Stimulated activated effector memory CD8-positive, alpha-beta T cell treated with anti-CD3 and anti-CD28 coated beads, Interleukin-12 subunit alpha, Interleukin-12 subunit beta, amount 100 ng/mL, for 72 hours (primary cell): ENCODE data around the gene KRTAP19-8.

ENCODE experiments used
- ATAC-seq: fragments of 150-1000 bp; cut with Tn5 transposase; 2 replicates; pipeline ENCODE4 v1.10.0; 2021
- DNase-seq, 2 donors: peaks; one replicate each; pipeline ENCODE4 v3.0.0; 2021 to 2022; ENCODE audit warnings: low spot score in 2 of 2
- H3K27ac Mint-ChIP-seq: one replicate; pipeline ENCODE4 v1.8.0; 2022; ENCODE audit warnings: mild to moderate bottlenecking, mixed read lengths
- H3K36me3 Mint-ChIP-seq: one replicate; pipeline ENCODE4 v1.8.0; 2022; ENCODE audit warnings: mild to moderate bottlenecking, mixed read lengths
- H3K4me1 Mint-ChIP-seq: one replicate; pipeline ENCODE4 v1.8.0; 2022; ENCODE audit warnings: mixed read lengths
- H3K4me3 Mint-ChIP-seq: one replicate; pipeline ENCODE4 v1.8.0; 2022; ENCODE audit warnings: mild to moderate bottlenecking, mixed read lengths
- H3K9me3 Mint-ChIP-seq: one replicate; pipeline ENCODE4 v1.8.0; 2022; ENCODE audit warnings: mixed read lengths

Gene KRTAP19-8

GRCh38 chr21:31030367-31031106, 7.7 kb downstream of the KRTAP19-8 start:
- DNase-seq (no peak), ATAC-seq (no peak)
- Mint-ChIP-seq H3K9me3 (no peaks in the 10 kb centered on the region), H3K4me1 (no peaks in the 10 kb centered on the region), H3K36me3 (no peaks in the 10 kb centered on the region), H3K27ac (no peak overlapping the region), H3K4me3 (no peak overlapping the region)

- no peak for DNase-seq
- no peaks in the 10 kb centered on the region for H3K9me3 Mint-ChIP-seq
- no peak overlapping the region for H3K27ac Mint-ChIP-seq
- no peak for ATAC-seq
- H3K4me3 Mint-ChIP-seq, result no peak overlapping the region
- H3K4me1 Mint-ChIP-seq, result no peaks in the 10 kb centered on the region
- H3K36me3 Mint-ChIP-seq, result no peaks in the 10 kb centered on the region
Measured at GRCh38 chr21:31023680-31024079, 14.6 kb downstream of the KRTAP19-8 start.

- Mint-ChIP-seq H3K27ac (no peak overlapping the region), H3K9me3 (no peaks in the 10 kb centered on the region), H3K36me3 (no peaks in the 10 kb centered on the region), H3K4me3 (no peak overlapping the region), H3K4me1 (no peaks in the 10 kb centered on the region)
- ATAC-seq, result no peak
- no peak for DNase-seq
Measured at GRCh38 chr21:31022306-31022705, 16.0 kb downstream of the KRTAP19-8 start.

GRCh38 chr21:31018232-31018631, 20.0 kb downstream of the KRTAP19-8 start:
- Mint-ChIP-seq H3K4me3 (no peak overlapping the region), H3K9me3 (no peaks in the 10 kb centered on the region), H3K36me3 (no peaks in the 10 kb centered on the region), H3K4me1 (peaks cover 6% of the 10 kb centered on the region), H3K27ac (no peak overlapping the region)
- DNase-seq, result no peak
- no peak for ATAC-seq

- DNase-seq, result no peak
- H3K27ac Mint-ChIP-seq, result no peak overlapping the region
- peaks cover 27% of the 10 kb centered on the region for H3K4me1 Mint-ChIP-seq
- no peak overlapping the region for H3K4me3 Mint-ChIP-seq
- ATAC-seq, result no peak
- H3K36me3 Mint-ChIP-seq, result no peaks in the 10 kb centered on the region
- H3K9me3 Mint-ChIP-seq, result no peaks in the 10 kb centered on the region
Measured at GRCh38 chr21:31014891-31015290, 23.4 kb downstream of the KRTAP19-8 start.

- Mint-ChIP-seq H3K27ac (peak overlapping the region; percentile 77), H3K4me3 (peak overlapping the region; percentile 52), H3K9me3 (no peaks in the 10 kb centered on the region), H3K4me1 (peaks cover 27% of the 10 kb centered on the region), H3K36me3 (no peaks in the 10 kb centered on the region)
- DNase-seq (no peak), ATAC-seq (peak; percentile 67)
Measured at GRCh38 chr21:31012133-31013089, 25.9 kb downstream of the KRTAP19-8 start.

GRCh38 chr21:31011412-31011811, 26.9 kb downstream of the KRTAP19-8 start:
- peak overlapping the region; percentile 77 for H3K27ac Mint-ChIP-seq
- DNase-seq (no peak), ATAC-seq (peak; percentile 74)
- H3K4me1 Mint-ChIP-seq, result peaks cover 27% of the 10 kb centered on the region
- no peaks in the 10 kb centered on the region for H3K36me3 Mint-ChIP-seq
- no peaks in the 10 kb centered on the region for H3K9me3 Mint-ChIP-seq
- H3K4me3 Mint-ChIP-seq, result peak overlapping the region; percentile 1

- ATAC-seq (no peak), DNase-seq (no peak)
- no peaks in the 10 kb centered on the region for H3K9me3 Mint-ChIP-seq
- no peak overlapping the region for H3K4me3 Mint-ChIP-seq
- H3K36me3 Mint-ChIP-seq, result no peaks in the 10 kb centered on the region
- H3K4me1 Mint-ChIP-seq, result peaks cover 23% of the 10 kb centered on the region
- H3K27ac Mint-ChIP-seq, result no peak overlapping the region
Measured at GRCh38 chr21:31008355-31008754, 29.9 kb downstream of the KRTAP19-8 start.

GRCh38 chr21:31005019-31005418, 33.3 kb downstream of the KRTAP19-8 start:
- no peaks in the 10 kb centered on the region for H3K9me3 Mint-ChIP-seq
- ATAC-seq, result no peak
- H3K4me3 Mint-ChIP-seq, result no peak overlapping the region
- no peak overlapping the region for H3K27ac Mint-ChIP-seq
- DNase-seq, result no peak
- H3K4me1 Mint-ChIP-seq, result no peaks in the 10 kb centered on the region
- no peaks in the 10 kb centered on the region for H3K36me3 Mint-ChIP-seq

- H3K36me3 Mint-ChIP-seq, result no peaks in the 10 kb centered on the region
- H3K4me1 Mint-ChIP-seq, result no peaks in the 10 kb centered on the region
- H3K27ac Mint-ChIP-seq, result no peak overlapping the region
- no peak for DNase-seq
- no peaks in the 10 kb centered on the region for H3K9me3 Mint-ChIP-seq
- no peak for ATAC-seq
- H3K4me3 Mint-ChIP-seq, result no peak overlapping the region
Measured at GRCh38 chr21:31003471-31003870, 34.8 kb downstream of the KRTAP19-8 start.

GRCh38 chr21:30997541-30997940, 40.7 kb downstream of the KRTAP19-8 start:
- Mint-ChIP-seq H3K4me1 (peaks cover 6% of the 10 kb centered on the region), H3K9me3 (no peaks in the 10 kb centered on the region), H3K36me3 (no peaks in the 10 kb centered on the region), H3K4me3 (no peak overlapping the region), H3K27ac (no peak overlapping the region)
- no peak for DNase-seq
- ATAC-seq, result no peak

GRCh38 chr21:30996728-30997127, 41.5 kb downstream of the KRTAP19-8 start:
- Mint-ChIP-seq H3K4me3 (no peak overlapping the region), H3K4me1 (peaks cover 6% of the 10 kb centered on the region), H3K27ac (no peak overlapping the region), H3K9me3 (no peaks in the 10 kb centered on the region), H3K36me3 (no peaks in the 10 kb centered on the region)
- ATAC-seq (no peak), DNase-seq (no peak)

GRCh38 chr21:30994932-30995331, 43.3 kb downstream of the KRTAP19-8 start:
- H3K27ac Mint-ChIP-seq, result no peak overlapping the region

GRCh38 chr21:30990514-30991262, 47.6 kb downstream of the KRTAP19-8 start:
- DNase-seq (no peak), ATAC-seq (no peak)
- H3K27ac Mint-ChIP-seq, result no peak overlapping the region
- H3K9me3 Mint-ChIP-seq, result no peaks in the 10 kb centered on the region
- H3K4me3 Mint-ChIP-seq, result no peak overlapping the region
- peaks cover 6% of the 10 kb centered on the region for H3K4me1 Mint-ChIP-seq
- no peaks in the 10 kb centered on the region for H3K36me3 Mint-ChIP-seq

More at GRCh38 chr21:30994932-30995331, 43.3 kb downstream of the KRTAP19-8 start:
- Mint-ChIP-seq H3K4me3 (no peak overlapping the region), H3K4me1 (peaks cover 6% of the 10 kb centered on the region), H3K9me3 (no peaks in the 10 kb centered on the region), H3K36me3 (no peaks in the 10 kb centered on the region)
- no peak for DNase-seq
- ATAC-seq, result no peak

GRCh38 chr21:30988706-30989105, 49.6 kb downstream of the KRTAP19-8 start:
- Mint-ChIP-seq H3K27ac (no peak overlapping the region), H3K9me3 (no peaks in the 10 kb centered on the region), H3K4me1 (no peaks in the 10 kb centered on the region), H3K4me3 (no peak overlapping the region), H3K36me3 (no peaks in the 10 kb centered on the region)
- ATAC-seq (no peak), DNase-seq (no peak)
